Ascending aorta (tissue), 2 donors: ENCODE measurements around the gene LIME1. TPM values are rescaled to one million over a fixed set of nuclear protein-coding genes. Genes with fewer than 3 reads are reported as not detected.

ENCODE experiments used
- DNase-seq, 2 donors: peaks; one replicate each; pipeline ENCODE4 v3.0.0-alpha.2; 2019; ENCODE audit warnings: low spot score in 2 of 2
- H3K27ac ChIP-seq, 2 donors: fragments of 200-600 bp; sonication (generic); one replicate each; pipeline ENCODE4 v1.5.1; 2016 to 2017; ENCODE audit warnings: mild to moderate bottlenecking in 1 of 2
- H3K27me3 ChIP-seq: fragments of 200-600 bp; sonication (generic); one replicate; pipeline ENCODE4 v1.5.1; 2017
- H3K36me3 ChIP-seq, 2 donors: fragments of 200-600 bp; sonication (generic); one replicate each; pipeline ENCODE4 v1.5.1; 2016
- H3K4me1 ChIP-seq, 2 donors: fragments of 200-600 bp; sonication (generic); one replicate each; pipeline ENCODE4 v1.5.1; 2016 to 2017; ENCODE audit warnings: mild to moderate bottlenecking in 1 of 2
- H3K4me3 ChIP-seq, 2 donors: fragments of 200-600 bp; sonication (generic); one replicate each; pipeline ENCODE4 v1.5.1; 2016 to 2017; ENCODE audit warnings: mild to moderate bottlenecking in 1 of 2
- H3K9me3 ChIP-seq, 2 donors: fragments of 200-600 bp; sonication (generic); one replicate each; pipeline ENCODE4 v1.5.1; 2016
- CTCF ChIP-seq, 3 experiments: fragments of 200-600 bp in 2 of 3; fragments of 450-650 bp in 1 of 3; sonication (generic) in 2 of 3; IDR thresholded peaks; one replicate each; pipeline ENCODE4 v1.5.1; 2016 to 2019; ENCODE audit warnings: antibody characterized with exemption in 3 of 3, mild to moderate bottlenecking in 1 of 3, moderate library complexity in 1 of 3
- intact Hi-C: fragments of 100-400 bp; cut with DNase I; formaldehyde crosslinking; loops from one replicate; pipeline ENCODE4 v1.15.1; 2023
- total RNA-seq: library from RNA; depleted of rRNA; stranded (reverse); fragments of >200 nt; gene quantifications from one replicate; pipeline ENCODE4 v1.1.0, GENCODE V29; 2016

Gene LIME1
- total RNA-seq, 1 donor from 2014 or later = 7.3 TPM

DNA sequence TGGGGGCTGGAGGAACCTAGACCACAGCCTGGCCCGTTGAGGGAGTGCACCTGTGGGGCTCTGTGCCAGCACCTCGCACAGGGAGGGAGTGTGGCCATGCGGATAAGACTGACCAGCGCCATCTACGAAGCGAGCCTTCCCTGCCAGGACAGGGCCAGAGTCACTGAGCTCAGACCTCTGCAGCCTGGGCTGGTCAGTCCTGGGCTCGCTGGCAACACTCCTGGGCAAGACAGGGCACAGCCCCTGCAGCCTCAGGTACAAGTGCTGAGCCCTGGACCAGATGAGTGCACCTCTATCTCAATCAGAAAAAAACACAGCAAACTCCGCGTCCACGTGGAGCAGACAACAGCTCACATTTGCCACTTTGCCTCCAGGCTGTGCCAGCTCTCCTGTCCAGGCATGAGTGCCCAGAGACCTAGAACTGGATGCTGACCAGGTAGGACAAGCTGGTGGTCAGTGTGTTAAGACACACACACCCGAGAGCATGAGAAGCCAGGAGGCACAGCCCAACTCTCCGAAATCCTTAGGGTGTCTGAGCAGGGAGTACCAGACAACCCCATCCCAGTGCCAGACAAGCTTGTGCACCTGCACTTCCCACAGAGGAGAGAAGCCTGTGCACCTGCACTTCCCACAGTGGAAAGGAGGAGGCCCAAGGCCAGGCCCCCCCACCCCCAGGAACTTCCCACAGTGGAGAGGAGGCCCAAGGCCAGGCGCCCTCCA, 33.6 kb upstream of the LIME1 start:
- peak; percentile 6 to 60 for DNase-seq
- peaks cover 16 to 21% of the 10 kb centered on the region in 2 donors for H3K4me1 ChIP-seq
- intact Hi-C loops = no loop called here
- no peak overlapping the region for H3K27ac ChIP-seq
- no peak overlapping the region for H3K4me3 ChIP-seq
- H3K27me3 ChIP-seq = no peaks in the 10 kb centered on the region
- peaks cover 30 to 44% of the 10 kb centered on the region in 2 donors for H3K36me3 ChIP-seq
- no peak for TF ChIP-seq CTCF (IDR thresholded peaks at IDR 0.05)
- no peaks in the 10 kb centered on the region for H3K9me3 ChIP-seq

DNA sequence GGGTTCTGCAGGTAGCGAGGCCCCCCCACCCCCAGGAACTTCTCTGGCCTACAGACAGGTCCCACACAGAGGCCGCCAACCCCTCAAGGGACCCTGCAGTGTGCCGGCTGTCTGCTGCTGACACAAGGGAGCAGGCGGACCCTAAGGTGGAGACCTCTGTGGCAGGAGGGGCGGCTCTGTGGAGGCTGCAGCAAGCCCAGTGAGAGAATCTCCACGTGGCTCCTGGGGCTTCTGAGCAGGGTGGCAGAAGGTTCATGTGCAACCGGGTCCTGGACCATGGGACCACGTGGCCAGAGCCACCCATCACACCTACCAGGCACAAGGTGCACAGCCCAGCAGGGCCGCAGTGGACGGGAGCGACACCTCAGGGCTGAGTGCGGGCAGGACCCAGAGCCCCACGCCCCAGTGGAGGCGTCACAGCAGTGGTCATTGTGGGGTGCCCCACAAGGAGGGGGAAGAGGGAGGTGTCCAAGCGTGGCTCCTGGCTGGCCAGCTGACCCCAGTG, 32.9 kb upstream of the LIME1 start:
- intact Hi-C loops = no loop called here
- Histone ChIP-seq H3K27me3 (no peaks in the 10 kb centered on the region), H3K4me1 (peaks cover 13 to 20% of the 10 kb centered on the region in 2 donors), H3K4me3 (no peak overlapping the region), H3K36me3 (peaks cover 30 to 44% of the 10 kb centered on the region in 2 donors), H3K9me3 (no peaks in the 10 kb centered on the region), H3K27ac (no peak overlapping the region)
- peak in 1 of 2 donors; percentile 52 for DNase-seq
- TF ChIP-seq CTCF (IDR thresholded peaks at IDR 0.05) = no peak

- TF ChIP-seq CTCF (IDR thresholded peaks at IDR 0.05) = no peak
- Histone ChIP-seq H3K27me3 (no peaks in the 10 kb centered on the region), H3K36me3 (peaks cover 30 to 44% of the 10 kb centered on the region in 2 donors), H3K4me3 (no peak overlapping the region), H3K27ac (no peak overlapping the region), H3K9me3 (no peaks in the 10 kb centered on the region), H3K4me1 (peaks cover 7 to 20% of the 10 kb centered on the region in 2 donors)
- intact Hi-C loops = no loop called here
- peak in 1 of 2 donors; percentile 50 for DNase-seq
Measured at GRCh38 chr20:63703976-63704748, 32.3 kb upstream of the LIME1 start.

DNA sequence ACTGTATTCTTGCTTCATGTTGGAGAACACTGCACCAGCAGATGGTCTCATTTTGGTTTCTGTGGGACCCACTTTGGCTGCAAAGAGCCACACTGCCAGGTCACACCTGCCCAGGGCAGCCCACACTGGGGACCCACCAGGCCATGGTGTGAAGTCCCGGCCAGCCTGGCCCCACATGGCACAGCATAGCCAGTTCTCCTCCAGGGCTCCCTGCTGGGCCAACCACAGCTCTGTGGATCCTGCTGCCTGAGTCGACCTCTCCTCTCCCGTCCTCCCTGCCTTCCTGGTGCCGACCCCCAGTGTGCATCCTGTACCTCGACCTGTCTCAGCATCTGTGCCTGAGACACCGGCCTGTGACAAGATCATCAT, 31.7 kb upstream of the LIME1 start:
- intact Hi-C loops = no loop called here
- Histone ChIP-seq H3K4me3 (no peak overlapping the region), H3K36me3 (peaks cover 30 to 43% of the 10 kb centered on the region in 2 donors), H3K4me1 (peaks cover 6 to 15% of the 10 kb centered on the region in 2 donors), H3K27me3 (no peaks in the 10 kb centered on the region), H3K27ac (no peak overlapping the region), H3K9me3 (no peaks in the 10 kb centered on the region)
- peak in 1 of 2 donors; percentile 55 for DNase-seq
- TF ChIP-seq CTCF (IDR thresholded peaks at IDR 0.05) = no peak

DNA sequence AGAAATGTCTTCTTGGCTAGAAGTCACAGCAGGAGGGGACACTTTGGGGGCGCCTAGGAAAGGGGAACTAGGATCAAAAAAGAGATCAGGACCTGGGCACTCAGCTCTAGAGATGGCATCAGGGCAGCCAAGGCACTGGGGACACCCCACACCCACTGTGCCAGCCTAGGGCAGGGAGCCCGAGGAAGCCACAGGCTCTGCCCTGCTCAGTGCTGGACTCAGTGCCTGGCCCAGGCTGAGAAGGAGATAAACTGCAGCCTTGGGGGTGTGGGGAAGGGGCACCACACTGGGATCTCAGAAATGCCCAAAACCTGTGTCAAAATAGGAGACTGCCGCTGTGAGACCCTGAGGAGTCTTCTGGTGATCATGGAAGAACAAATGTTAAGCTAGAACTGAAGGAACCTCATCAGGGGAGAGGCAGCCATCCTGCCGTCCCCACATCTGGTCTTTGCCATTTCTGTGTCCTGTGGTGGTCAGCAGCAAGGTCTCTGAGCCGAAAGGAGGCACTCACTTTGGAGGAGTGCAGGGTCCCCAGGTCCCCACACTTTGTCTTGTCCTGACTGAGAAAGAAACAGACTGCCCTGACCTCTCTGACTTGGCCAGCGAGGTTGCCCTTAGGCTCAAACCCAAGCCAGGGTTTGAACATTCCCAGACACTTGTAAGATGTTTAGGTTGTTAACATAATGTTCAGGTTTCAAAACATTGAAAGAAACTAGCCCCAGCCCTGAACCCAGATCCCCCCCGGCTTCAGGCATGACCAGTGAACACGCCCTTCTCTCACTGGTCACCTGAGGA, 31.0 kb upstream of the LIME1 start:
- Histone ChIP-seq H3K4me1 (peaks cover 6 to 14% of the 10 kb centered on the region in 2 donors), H3K9me3 (no peaks in the 10 kb centered on the region), H3K36me3 (peaks cover 30 to 36% of the 10 kb centered on the region in 2 donors), H3K27me3 (no peaks in the 10 kb centered on the region), H3K4me3 (no peak overlapping the region), H3K27ac (no peak overlapping the region)
- intact Hi-C loops = loop anchor here (2.0 kb wide), 1 partner anchor 23 kb away; no protein-coding TSS in a partner anchor
- no peak for TF ChIP-seq CTCF (IDR thresholded peaks at IDR 0.05)
- DNase-seq = peak in 1 of 2 donors; percentile 59
